GM12878 (cell line): Measurements from ENCODE around the gene OR2D3. TPM values are rescaled to one million over a fixed set of nuclear protein-coding genes. Genes with fewer than 3 reads are reported as not detected.

Experiments
- FOS ChIP-seq: IDR thresholded peaks from 3 replicates; pipeline ENCODE4 v1.6.1; 2011; ENCODE audit warnings: borderline replicate concordance; ENCODE audit not compliant: insufficient read length; ENCODE audit errors: extremely low read depth
- FOXK2 ChIP-seq: fragments of 450-650 bp; IDR thresholded peaks from 2 replicates; pipeline ENCODE4 v1.6.1; 2017; ENCODE audit warnings: mild to moderate bottlenecking, moderate library complexity
- POLR2AphosphoS2 ChIP-seq: IDR thresholded peaks from 2 replicates; pipeline ENCODE4 v1.6.1; 2011; ENCODE audit warnings: low read depth, mild to moderate bottlenecking, low read length, improper control_type of control experiment, moderate library complexity
- SIX5 ChIP-seq: IDR thresholded peaks from 2 replicates; pipeline ENCODE4 v1.6.1; 2011; ENCODE audit warnings: mild to moderate bottlenecking, low read depth, low read length, moderate library complexity; ENCODE audit not compliant: severe bottlenecking
- polyA plus RNA-seq, 11 experiments: library from polyadenylated mRNA; depleted of rRNA in 4 of 11; unstranded in 6 of 11; stranded (reverse) in 5 of 11; fragments of >200 nt; fragmentation: Nextera tagmentation in 4 of 11; fragmentation: Illumina TruSeq in 1 of 11; extraction: Ambion mirVana in 4 of 11; extraction: Trizol in 1 of 11; gene quantifications; 1 replicate in 1 of 11; 2 replicates in 10 of 11; pipeline versions ENCODE4 v1.2.1 to v1.2.3, GENCODE V29; 2011 to 2016; ENCODE audit warnings: inconsistent platforms in 2 of 11, missing spikeins in 2 of 11, low read depth in 1 of 11
- total RNA-seq, 4 experiments: library from RNA; depleted of rRNA in 3 of 4; stranded (reverse); fragments of >200 nt in 3 of 4; fragmentation: Illumina TruSeq in 1 of 4; extraction: Trizol in 1 of 4; gene quantifications; 2 replicates each; pipeline versions ENCODE4 v1.2.1 to v1.2.3, GENCODE V29; 2013 to 2021
- TF ChIP-seq, protein P1 (sequence below): IDR thresholded peaks from 2 replicates; pipeline ENCODE4 v1.6.1; 2011; ENCODE audit warnings: borderline replicate concordance, low read depth, mild to moderate bottlenecking, moderate library complexity, low read length; ENCODE audit not compliant: insufficient read depth, poor library complexity, severe bottlenecking
- TF ChIP-seq, protein P2 (sequence below): IDR thresholded peaks from 2 replicates; pipeline ENCODE4 v1.6.1; 2012; ENCODE audit warnings: mild to moderate bottlenecking, low read depth, low read length
- TF ChIP-seq, protein P3 (sequence below): IDR thresholded peaks from 2 replicates; pipeline ENCODE4 v1.6.1; 2011; ENCODE audit warnings: borderline replicate concordance, low read depth, mild to moderate bottlenecking, moderate library complexity, mixed read lengths, low read length; ENCODE audit not compliant: insufficient read depth; ENCODE audit errors: extremely low read length
- TF ChIP-seq, protein P4 (sequence below): IDR thresholded peaks from 2 replicates; pipeline ENCODE4 v1.6.1; 2012; ENCODE audit warnings: low read depth, low read length, improper control_type of control experiment

Gene OR2D3
- total and polyA plus RNA-seq, 10 of the 15 experiments (the other 5 are each of a cell fraction or from before 2014, with no cell fraction given), result 0.20 TPM; not detected in 9

DNA sequence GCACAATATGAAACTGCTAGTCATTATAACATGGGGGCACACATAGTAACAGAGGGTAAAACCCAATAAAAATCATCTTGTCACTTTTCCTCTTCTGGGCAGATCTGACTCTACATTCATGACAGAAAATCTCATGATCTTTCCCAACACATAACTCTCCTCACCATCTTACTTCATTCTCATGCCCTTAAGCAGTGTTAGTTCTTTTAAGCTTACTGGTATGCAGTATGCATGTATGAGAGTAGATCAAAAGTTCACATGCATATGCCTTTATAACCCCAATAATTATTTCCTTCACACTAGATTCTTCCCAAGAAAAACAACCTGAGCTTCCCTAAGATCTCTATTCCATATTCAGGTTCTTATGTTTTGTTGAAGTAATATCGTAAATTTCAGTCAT is 49.5 kb upstream of the OR2D3 start (continued):
- TF ChIP-seq FOS, result no peak
- TF ChIP-seq, protein P1, sequence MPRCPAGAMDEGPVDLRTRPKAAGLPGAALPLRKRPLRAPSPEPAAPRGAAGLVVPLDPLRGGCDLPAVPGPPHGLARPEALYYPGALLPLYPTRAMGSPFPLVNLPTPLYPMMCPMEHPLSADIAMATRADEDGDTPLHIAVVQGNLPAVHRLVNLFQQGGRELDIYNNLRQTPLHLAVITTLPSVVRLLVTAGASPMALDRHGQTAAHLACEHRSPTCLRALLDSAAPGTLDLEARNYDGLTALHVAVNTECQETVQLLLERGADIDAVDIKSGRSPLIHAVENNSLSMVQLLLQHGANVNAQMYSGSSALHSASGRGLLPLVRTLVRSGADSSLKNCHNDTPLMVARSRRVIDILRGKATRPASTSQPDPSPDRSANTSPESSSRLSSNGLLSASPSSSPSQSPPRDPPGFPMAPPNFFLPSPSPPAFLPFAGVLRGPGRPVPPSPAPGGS, result no peak
- TF ChIP-seq, protein P2, sequence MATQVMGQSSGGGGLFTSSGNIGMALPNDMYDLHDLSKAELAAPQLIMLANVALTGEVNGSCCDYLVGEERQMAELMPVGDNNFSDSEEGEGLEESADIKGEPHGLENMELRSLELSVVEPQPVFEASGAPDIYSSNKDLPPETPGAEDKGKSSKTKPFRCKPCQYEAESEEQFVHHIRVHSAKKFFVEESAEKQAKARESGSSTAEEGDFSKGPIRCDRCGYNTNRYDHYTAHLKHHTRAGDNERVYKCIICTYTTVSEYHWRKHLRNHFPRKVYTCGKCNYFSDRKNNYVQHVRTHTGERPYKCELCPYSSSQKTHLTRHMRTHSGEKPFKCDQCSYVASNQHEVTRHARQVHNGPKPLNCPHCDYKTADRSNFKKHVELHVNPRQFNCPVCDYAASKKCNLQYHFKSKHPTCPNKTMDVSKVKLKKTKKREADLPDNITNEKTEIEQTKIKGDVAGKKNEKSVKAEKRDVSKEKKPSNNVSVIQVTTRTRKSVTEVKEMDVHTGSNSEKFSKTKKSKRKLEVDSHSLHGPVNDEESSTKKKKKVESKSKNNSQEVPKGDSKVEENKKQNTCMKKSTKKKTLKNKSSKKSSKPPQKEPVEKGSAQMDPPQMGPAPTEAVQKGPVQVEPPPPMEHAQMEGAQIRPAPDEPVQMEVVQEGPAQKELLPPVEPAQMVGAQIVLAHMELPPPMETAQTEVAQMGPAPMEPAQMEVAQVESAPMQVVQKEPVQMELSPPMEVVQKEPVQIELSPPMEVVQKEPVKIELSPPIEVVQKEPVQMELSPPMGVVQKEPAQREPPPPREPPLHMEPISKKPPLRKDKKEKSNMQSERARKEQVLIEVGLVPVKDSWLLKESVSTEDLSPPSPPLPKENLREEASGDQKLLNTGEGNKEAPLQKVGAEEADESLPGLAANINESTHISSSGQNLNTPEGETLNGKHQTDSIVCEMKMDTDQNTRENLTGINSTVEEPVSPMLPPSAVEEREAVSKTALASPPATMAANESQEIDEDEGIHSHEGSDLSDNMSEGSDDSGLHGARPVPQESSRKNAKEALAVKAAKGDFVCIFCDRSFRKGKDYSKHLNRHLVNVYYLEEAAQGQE, result no peak
- no peak for TF ChIP-seq POLR2AphosphoS2
- TF ChIP-seq FOXK2, result no peak
- no peak for TF ChIP-seq SIX5
- TF ChIP-seq, protein P3, sequence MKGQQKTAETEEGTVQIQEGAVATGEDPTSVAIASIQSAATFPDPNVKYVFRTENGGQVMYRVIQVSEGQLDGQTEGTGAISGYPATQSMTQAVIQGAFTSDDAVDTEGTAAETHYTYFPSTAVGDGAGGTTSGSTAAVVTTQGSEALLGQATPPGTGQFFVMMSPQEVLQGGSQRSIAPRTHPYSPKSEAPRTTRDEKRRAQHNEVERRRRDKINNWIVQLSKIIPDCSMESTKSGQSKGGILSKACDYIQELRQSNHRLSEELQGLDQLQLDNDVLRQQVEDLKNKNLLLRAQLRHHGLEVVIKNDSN, result no peak
- TF ChIP-seq, protein P4, sequence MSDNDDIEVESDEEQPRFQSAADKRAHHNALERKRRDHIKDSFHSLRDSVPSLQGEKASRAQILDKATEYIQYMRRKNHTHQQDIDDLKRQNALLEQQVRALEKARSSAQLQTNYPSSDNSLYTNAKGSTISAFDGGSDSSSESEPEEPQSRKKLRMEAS, result no peak
